GM10248 (cell line): ENCODE measurements around the gene NEK6.

Experiments used
- CTCF ChIA-PET: fragments of 300-600 bp; sonication (Branson Sonifier 250); formaldehyde crosslinking; extraction: SDS; loops from one replicate; lab custom pipeline; 2021; ENCODE audit warnings: antibody characterized with exemption; lab: Yijun Ruan, JAX
- POLR2A ChIA-PET: fragments of 350-650 bp; sonication (Branson Sonifier 250); formaldehyde crosslinking; extraction: SDS; loops from one replicate; lab custom pipeline; 2020; ENCODE audit warnings: antibody characterized with exemption; lab: Yijun Ruan, JAX
- DNase-seq: peaks from one replicate; pipeline ENCODE4 v3.0.0; 2012; ENCODE audit errors: extremely low spot score
- CTCF ChIP-seq: IDR thresholded peaks from 2 replicates; pipeline ENCODE4 v1.5.1; 2012; ENCODE audit warnings: mild to moderate bottlenecking, low read depth; ENCODE audit errors: extremely low read depth, missing control alignments, control extremely low read depth

NEK6 gene

GRCh38 chr9:124258607-124259157 lies 933 bp downstream of the NEK6 start:
- TF ChIP-seq CTCF, result no peak
- no peak for DNase-seq
- CTCF ChIA-PET, result no interaction called here
- POLR2A ChIA-PET, result no interaction called here

- DNase-seq, result no peak
- POLR2A ChIA-PET, result no interaction called here
- CTCF ChIA-PET, result interaction anchor here (1.3 kb wide), 1 partner anchor 121 kb away, joined by 4 read pairs; no protein-coding TSS in a partner anchor
- TF ChIP-seq CTCF, result no peak
Observed at GRCh38 chr9:124259158-124259808, 1.5 kb downstream of the NEK6 start.

- no peak for TF ChIP-seq CTCF
- DNase-seq, result no peak
- ChIA-PET POLR2A (no interaction called here), CTCF (no interaction called here)
Observed at GRCh38 chr9:124260769-124261603, 3.2 kb downstream of the NEK6 start.

GRCh38 chr9:124261736-124262648 lies 4.2 kb downstream of the NEK6 start:
- CTCF ChIA-PET, result interaction anchor here (2.4 kb wide), 1 partner anchor 135 kb away, joined by 10 read pairs; no protein-coding TSS in a partner anchor

GRCh38 chr9:124262649-124262972 lies 4.9 kb downstream of the NEK6 start:
- ChIA-PET CTCF (interaction anchor here (2.4 kb wide), 1 partner anchor 136 kb away, joined by 10 read pairs; no protein-coding TSS in a partner anchor), POLR2A (interaction anchor here (0.6 kb wide), 1 partner anchor 126 kb away, joined by 3 read pairs; no protein-coding TSS in a partner anchor)
- no peak for TF ChIP-seq CTCF
- DNase-seq, result no peak

More at GRCh38 chr9:124261736-124262648, 4.2 kb downstream of the NEK6 start:
- TF ChIP-seq CTCF, result no peak
- DNase-seq, result no peak
- POLR2A ChIA-PET, result interaction anchor here (0.6 kb wide), 1 partner anchor 125 kb away, joined by 3 read pairs; no protein-coding TSS in a partner anchor
